Muscle of arm (tissue), 12 donors: ENCODE data around the gene SRSF3. TPM values are rescaled to one million over a fixed set of nuclear protein-coding genes. Genes with fewer than 3 reads are reported as not detected.
"Not testable (repeated sequence)": the region's sequence is repeated elsewhere in the genome, so short reads cannot be mapped to it uniquely, and the experiment has no call there.

Source experiments
- DNase-seq: peaks from one replicate; pipeline ENCODE4 v3.0.0-alpha.2; 2013
- polyA plus RNA-seq, 12 donors: library from polyadenylated mRNA; unstranded; fragments of 120-200 nt; gene quantifications; one replicate each; pipeline ENCODE4 v1.2.1, GENCODE V29; 2013; ENCODE audit not compliant: insufficient read length in 12 of 12

SRSF3 gene
- polyA plus RNA-seq, 12 donors = 176 to 394 (median 301) TPM

DNA sequence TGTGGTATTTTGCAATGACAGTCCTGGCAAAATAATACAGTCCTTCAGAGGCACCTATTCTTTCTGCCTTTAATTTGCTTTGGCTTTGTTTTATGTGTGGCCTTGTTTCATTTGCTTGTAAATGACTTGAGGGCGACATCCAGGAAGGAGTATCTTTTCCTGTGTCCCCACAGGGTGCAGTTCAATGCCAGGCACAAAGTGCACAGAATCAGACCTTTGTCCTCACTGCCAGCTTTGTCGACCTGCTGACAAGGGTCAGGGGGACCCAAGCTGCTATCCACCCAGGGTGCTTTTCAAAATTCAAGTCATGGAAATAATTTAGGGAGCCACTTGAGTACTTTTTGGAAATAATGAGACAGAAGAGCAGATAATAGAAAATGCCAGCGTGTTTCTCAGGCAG is 47.4 kb downstream of the SRSF3 start:
- no peak for DNase-seq

DNA sequence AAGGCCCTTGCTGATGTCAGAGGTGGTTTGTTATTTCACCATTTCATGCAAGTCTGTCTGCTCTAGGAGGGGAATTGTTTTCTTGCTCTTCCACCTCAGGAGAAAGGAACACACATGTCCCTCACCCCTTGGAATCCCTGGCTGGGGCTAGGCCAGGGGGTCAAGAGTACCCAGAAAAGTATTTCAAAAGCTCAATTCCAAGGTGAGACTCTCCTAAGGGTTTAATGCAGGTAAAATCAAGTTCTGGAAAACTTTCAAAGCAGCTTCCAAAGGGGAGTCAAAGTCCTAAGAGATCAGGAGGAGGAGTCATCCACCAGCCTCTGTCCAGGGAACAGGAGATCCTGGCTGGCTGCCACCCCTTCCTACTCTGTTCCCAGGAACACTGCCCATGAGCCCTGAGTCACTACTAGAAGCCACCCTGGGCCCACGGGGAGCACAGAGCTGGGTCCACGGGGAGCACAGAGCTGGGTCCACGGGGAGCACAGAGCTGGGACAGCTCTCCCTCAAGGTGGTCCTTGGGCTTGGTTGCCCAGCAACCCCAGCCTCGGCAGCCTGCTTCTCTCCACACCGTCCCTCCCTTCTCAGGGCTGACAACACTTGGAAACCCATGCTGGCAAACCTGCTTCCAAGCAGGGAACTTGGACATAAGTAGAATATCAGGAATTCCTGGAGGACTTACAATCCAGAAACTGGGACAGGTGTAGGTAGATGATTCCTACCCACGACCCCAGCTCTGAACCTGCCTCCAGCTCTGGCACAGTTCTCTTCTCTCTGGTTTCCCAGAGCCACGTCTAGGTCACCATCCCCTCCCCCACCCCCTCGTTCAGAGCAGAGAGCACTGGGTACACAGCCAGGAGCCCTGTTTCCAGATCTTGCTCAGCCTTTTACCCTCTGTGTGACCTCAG is 49.0 kb downstream of the SRSF3 start:
- DNase-seq = no peak

DNA sequence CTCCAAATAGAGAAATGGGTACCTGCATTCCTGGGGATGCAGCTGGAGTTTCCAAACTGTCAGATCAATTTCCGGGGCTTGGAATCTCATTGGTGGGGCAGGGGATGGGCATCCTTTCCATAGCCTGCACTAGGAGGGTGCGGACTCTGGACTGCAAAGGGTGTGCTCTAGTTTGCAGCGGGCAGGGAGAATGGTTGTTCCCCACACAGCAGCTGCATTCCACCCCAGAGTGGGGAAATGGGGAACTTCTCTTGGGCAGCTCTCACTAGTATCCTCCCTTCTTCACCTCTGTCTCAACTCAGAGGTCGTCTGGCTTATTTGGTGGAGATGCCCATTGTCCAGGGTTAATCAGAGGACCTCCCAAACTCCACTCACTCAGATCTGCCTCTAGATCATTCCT is 49.8 kb downstream of the SRSF3 start:
- no peak for DNase-seq

DNA sequence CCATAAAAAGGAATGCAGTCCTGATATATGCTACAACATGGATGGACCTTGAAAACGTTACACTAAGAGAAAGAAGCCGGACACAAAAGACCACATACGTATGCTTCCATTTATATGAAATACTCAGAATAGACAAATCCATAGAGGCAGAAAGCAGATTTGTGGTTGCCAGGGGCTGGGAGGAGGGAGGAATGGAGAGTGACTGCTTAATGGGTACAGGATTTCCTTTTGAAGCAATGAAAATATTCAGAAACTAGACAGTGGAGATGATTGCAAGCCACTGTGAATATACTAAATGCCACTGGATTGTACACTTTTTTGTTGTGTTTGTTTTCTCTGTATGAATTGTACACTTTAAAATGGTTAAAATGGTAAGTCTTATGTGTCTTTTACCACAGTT is 54.9 kb downstream of the SRSF3 start:
- DNase-seq = no peak

DNA sequence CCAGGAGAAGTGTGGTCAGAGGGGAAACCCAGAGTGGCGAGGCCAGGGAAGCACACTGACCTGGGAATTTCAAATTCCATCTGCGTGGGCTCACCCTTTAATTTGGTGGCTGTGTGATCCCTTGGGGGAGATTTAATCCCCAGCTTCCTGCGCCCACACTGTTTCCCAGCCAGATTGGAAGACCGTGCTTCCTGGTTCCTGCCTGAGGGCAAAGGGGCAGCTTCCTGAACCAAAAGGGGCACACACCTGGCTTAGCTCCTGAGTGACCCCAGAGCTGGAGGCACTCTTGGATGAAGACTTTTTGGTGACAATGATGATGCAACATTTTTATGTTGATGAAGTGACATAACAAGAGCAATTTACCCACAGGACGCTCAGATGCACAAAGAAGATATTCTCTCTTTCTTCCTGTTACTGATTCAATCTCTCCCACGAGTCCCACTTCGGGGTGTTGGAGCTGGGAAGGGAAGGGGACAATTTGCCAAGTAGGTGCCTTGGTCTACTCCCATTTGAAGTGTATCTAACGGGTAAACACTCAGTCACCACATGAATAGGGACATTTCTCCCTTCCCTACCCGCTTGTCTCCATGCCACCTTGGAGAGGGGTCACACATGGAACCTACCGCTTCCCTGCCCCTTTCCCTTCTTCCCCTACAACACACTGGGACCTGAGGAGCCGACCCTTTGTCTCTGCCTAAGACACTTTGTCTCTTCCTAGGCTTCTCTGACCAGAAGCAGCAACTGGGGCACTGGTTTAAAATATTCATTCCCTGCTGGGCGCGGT is 55.7 kb downstream of the SRSF3 start:
- no peak for DNase-seq

DNA sequence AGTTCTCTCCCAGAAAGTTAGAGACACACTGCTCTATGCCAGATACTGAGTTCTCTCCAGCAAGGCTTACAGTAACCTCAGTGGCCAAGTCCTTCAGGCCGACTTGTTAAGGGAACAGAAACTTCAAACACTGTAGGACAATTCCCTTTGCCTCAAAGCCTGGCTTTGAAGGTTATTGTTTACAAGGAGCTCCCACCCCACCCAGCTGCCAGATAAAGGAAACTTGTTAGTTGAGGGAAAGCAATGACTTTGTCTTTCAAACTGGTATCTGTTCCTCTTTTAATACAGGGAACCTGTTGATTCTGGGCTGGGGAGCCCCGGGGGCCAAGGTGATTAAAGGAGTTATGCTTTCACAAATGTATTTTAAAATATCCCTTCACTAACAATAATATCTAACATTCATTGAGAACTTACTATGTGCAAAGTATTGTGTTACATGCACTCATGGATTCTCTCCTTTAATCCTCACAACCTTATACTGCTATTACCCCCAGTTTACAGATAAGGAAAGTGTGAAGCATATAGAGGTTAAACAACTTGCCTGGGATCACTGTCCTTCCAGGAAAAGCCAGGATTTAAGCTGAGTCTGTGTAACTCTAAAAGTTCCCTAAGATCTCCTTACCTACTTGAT is 56.8 kb downstream of the SRSF3 start:
- no peak for DNase-seq

DNA sequence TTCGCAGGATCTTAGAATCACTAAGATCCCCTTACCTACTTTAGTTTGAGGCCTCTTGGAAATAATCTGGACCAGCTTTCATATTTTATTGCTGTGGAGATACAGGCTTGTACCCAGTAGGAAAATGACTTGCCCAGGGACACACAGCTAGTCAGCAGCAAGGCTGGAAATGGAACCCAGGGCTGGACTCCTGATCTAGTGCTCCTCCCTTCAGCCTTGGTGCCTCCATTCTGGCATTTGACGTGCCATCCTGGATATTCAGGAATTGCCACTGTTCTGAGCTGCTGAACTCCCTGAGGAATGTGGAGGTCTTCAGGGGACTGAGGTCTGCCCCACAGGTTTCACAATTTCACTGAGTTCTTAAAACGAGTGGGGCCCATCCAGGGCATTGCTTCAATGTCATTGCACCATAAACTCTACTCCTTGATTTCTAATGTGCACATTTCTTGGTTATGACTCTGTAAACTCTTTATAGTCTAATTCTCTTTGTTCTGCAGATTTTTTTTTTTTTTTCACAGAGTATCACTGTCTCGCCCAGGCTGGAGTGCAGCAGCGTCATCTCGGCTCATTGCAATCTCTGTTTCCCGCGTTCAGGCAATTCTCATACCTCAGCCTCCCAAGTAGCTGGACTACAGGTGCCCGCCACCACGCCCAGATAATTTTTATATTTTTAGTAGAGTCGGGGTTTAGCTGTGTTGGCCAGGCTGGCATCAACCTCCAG is 57.7 kb downstream of the SRSF3 start:
- no peak for DNase-seq

DNA sequence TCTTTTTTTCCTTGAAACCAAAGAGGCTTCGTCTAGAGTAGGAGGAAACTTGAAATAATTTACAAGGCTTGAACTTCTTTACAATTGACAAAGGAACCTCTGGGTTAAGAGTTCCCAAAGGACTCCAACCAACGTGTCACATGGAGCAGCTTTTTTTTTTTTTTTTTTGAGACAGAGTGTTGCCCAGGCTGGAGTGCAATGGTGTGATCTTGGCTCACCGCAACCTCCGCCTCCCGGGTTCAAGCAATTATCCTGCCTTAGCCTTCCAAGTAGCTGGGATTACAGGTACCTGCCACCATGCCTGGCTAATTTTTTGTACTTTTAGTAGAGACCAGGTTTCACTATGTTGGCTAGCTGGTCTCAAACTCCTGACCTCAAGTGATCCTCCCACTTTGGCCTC is 60.3 kb downstream of the SRSF3 start:
- not testable (repeated sequence) for DNase-seq

Other genes with a start within 250 kb of the SRSF3 start
- gene ETV7, start 206.7 kb upstream of the SRSF3 start, polyA plus RNA-seq = under 1 TPM in 5 of 12 donors, not detected in 7; 0.14 to 0.44 (median 0.16) TPM
- gene PXT1, start 151.5 kb upstream of the SRSF3 start, polyA plus RNA-seq = under 1 TPM in 8 of 12 donors, not detected in 4; 0.11 to 0.29 (median 0.18) TPM
- gene KCTD20, start 151.4 kb upstream of the SRSF3 start, polyA plus RNA-seq = 10 to 100 TPM in 11 of 12 donors, not detected in 1; 43.3 to 84.7 (median 51.9) TPM
- 10 to 100 TPM in 11 of 12 donors, not detected in 1; 22.0 to 44.5 (median 33.0) TPM for gene STK38, start 46.9 kb upstream of the SRSF3 start, polyA plus RNA-seq
- 100 to 1,000 TPM in 10 of 12 donors, 10 to 100 TPM in 1, not detected in 1; 53.0 to 143 (median 128) TPM for gene CDKN1A, start 84.4 kb downstream of the SRSF3 start, polyA plus RNA-seq
- under 1 TPM in 8 of 12 donors, not detected in 4; 0.04 to 0.50 (median 0.10) TPM for gene RAB44, start 103.5 kb downstream of the SRSF3 start, polyA plus RNA-seq
- gene CPNE5, start 245.1 kb downstream of the SRSF3 start, polyA plus RNA-seq = 10 to 100 TPM in 7 of 12 donors, 1 to 10 TPM in 4, not detected in 1; 5.7 to 30.5 (median 11.1) TPM